DOHH2 (cell line): ENCODE results near the gene TDRD12.

Experiments
- CTCF ChIP-seq: fragments of 200-600 bp; sonication (generic); IDR thresholded peaks from one replicate; pipeline ENCODE4 v1.5.1; 2014; ENCODE audit warnings: antibody characterized with exemption, mild to moderate bottlenecking, low read depth, low read length; ENCODE audit not compliant: poor library complexity, severe bottlenecking
- EZH2phosphoT487 ChIP-seq: fragments of 200-600 bp; sonication (generic); IDR thresholded peaks from 2 replicates; pipeline ENCODE4 v1.6.1; 2017; ENCODE audit warnings: borderline replicate concordance, mild to moderate bottlenecking, antibody characterized with exemption, low read length, moderate library complexity, mixed read lengths

- no peak for TF ChIP-seq CTCF
- no peak for TF ChIP-seq EZH2phosphoT487
Measured at GRCh38 chr19:32680986-32681385, 38.6 kb upstream of the TDRD12 start.
